PFSK-1 (cell line): Measurements from ENCODE around the gene EXD3.

Experiments used
- POLR2AphosphoS5 ChIP-seq: IDR thresholded peaks from 2 replicates; pipeline ENCODE4 v1.6.1; 2012; ENCODE audit warnings: low read depth, mild to moderate bottlenecking, control low read depth, low read length, moderate library complexity
- REST ChIP-seq, 2 experiments: IDR thresholded peaks; 2 replicates each; pipeline versions ENCODE4 v1.6.1 to v1.8.0; 2011 to 2012; ENCODE audit warnings: low read depth in 2 of 2, low read length in 2 of 2, control low read depth in 1 of 2, inconsistent platforms in 1 of 2, mild to moderate bottlenecking in 1 of 2, moderate library complexity in 1 of 2; ENCODE audit not compliant: insufficient read depth in 1 of 2
- TAF1 ChIP-seq: IDR thresholded peaks from 2 replicates; pipeline ENCODE4 v1.6.1; 2012; ENCODE audit warnings: low read length, control low read depth, borderline replicate concordance; ENCODE audit not compliant: insufficient read depth

DNA sequence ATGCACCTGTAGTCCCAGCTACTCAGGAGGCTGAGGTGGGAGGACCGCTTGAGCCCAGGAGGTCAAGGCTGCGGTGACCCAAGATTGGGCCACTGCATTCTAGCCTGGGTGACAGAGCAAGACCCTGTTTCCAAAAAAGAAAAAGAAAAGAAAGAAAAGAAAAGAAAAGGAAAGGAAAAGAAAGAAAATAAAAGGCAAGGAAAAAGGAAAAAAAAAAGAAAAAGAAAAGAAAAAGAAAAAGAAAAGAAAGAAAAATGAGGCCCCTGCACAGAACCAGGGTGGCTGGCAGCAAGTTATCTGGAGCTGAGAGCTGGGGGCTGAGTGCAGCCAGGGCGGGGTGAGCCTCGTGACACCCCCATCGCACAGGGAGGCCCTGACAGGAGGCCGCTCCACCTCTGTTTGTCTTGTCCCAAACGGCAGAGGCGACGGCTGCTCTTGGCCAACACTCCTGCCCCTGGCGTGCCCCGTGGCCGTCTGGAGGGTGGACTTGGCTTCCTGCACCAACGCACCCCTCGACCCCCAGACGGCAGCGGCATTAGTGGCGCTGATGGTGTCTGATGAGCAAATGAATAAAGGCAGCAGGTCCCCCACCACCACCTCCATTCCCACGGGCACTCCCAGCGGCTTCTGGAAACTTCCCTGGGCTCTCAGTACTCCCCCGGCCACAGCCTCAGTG, 16.7 kb downstream of the EXD3 start:
- no peak for TF ChIP-seq POLR2AphosphoS5
- TF ChIP-seq REST (IDR thresholded peaks at IDR 0.05; ENCODE audit: insufficient read depth in 1 of 2, low read depth in 2 of 2, low read length in 2 of 2) = no peak
- TF ChIP-seq TAF1 = no peak
